KG1 (cell line): ENCODE data around the gene PPP1R14C.
"Not testable (repeated sequence)": the region's sequence is repeated elsewhere in the genome, so short reads cannot be mapped to it uniquely, and the experiment has no call there.

Experiments used
- DNase-seq: peaks from one replicate; lab custom pipeline; 2025; lab: John Stamatoyannopoulos, UW

The PPP1R14C gene

GRCh38 chr6:150220634-150221551 lies 78.0 kb downstream of the PPP1R14C start:
- no peak for DNase-seq

GRCh38 chr6:150224820-150225219 lies 82.0 kb downstream of the PPP1R14C start:
- DNase-seq: no peak

GRCh38 chr6:150227281-150227680 lies 84.4 kb downstream of the PPP1R14C start:
- no peak for DNase-seq

GRCh38 chr6:150228072-150228733 lies 85.4 kb downstream of the PPP1R14C start:
- no peak for DNase-seq

- DNase-seq: no peak
Measured at GRCh38 chr6:150229436-150230163, 86.8 kb downstream of the PPP1R14C start.

GRCh38 chr6:150230164-150230561 lies 87.3 kb downstream of the PPP1R14C start:
- no peak for DNase-seq

- no peak for DNase-seq
Measured at GRCh38 chr6:150230832-150231524, 88.1 kb downstream of the PPP1R14C start.

- DNase-seq: no peak
Measured at GRCh38 chr6:150231525-150231850, 88.6 kb downstream of the PPP1R14C start.

GRCh38 chr6:150233843-150234269 lies 91.0 kb downstream of the PPP1R14C start:
- no peak for DNase-seq

GRCh38 chr6:150235218-150235617 lies 92.4 kb downstream of the PPP1R14C start:
- DNase-seq: no peak

GRCh38 chr6:150236114-150236513 lies 93.3 kb downstream of the PPP1R14C start:
- no peak for DNase-seq

GRCh38 chr6:150236544-150236943 lies 93.7 kb downstream of the PPP1R14C start:
- no peak for DNase-seq

- no peak for DNase-seq
Measured at GRCh38 chr6:150237626-150238025, 94.8 kb downstream of the PPP1R14C start.

GRCh38 chr6:150238336-150238741 lies 95.5 kb downstream of the PPP1R14C start:
- no peak for DNase-seq

GRCh38 chr6:150238846-150239407 lies 96.1 kb downstream of the PPP1R14C start:
- no peak for DNase-seq

- DNase-seq: not testable (repeated sequence)
Measured at GRCh38 chr6:150241756-150242155, 98.9 kb downstream of the PPP1R14C start.

- no peak for DNase-seq
Measured at GRCh38 chr6:150243620-150244314, 100.9 kb downstream of the PPP1R14C start.

GRCh38 chr6:150245148-150245935 lies 102.5 kb downstream of the PPP1R14C start:
- DNase-seq: no peak

- no peak for DNase-seq
Measured at GRCh38 chr6:150247803-150248202, 105.0 kb downstream of the PPP1R14C start.

GRCh38 chr6:150248300-150248699 lies 105.5 kb downstream of the PPP1R14C start:
- no peak for DNase-seq
